SIG-M5 (cell line): ENCODE results near the gene TNS3.

ENCODE experiments used
- DNase-seq: peaks from one replicate; lab custom pipeline; 2025; lab: John Stamatoyannopoulos, UW

The TNS3 gene

GRCh38 chr7:47385536-47386125 lies 196.3 kb downstream of the TNS3 start:
- DNase-seq: no peak

DNA sequence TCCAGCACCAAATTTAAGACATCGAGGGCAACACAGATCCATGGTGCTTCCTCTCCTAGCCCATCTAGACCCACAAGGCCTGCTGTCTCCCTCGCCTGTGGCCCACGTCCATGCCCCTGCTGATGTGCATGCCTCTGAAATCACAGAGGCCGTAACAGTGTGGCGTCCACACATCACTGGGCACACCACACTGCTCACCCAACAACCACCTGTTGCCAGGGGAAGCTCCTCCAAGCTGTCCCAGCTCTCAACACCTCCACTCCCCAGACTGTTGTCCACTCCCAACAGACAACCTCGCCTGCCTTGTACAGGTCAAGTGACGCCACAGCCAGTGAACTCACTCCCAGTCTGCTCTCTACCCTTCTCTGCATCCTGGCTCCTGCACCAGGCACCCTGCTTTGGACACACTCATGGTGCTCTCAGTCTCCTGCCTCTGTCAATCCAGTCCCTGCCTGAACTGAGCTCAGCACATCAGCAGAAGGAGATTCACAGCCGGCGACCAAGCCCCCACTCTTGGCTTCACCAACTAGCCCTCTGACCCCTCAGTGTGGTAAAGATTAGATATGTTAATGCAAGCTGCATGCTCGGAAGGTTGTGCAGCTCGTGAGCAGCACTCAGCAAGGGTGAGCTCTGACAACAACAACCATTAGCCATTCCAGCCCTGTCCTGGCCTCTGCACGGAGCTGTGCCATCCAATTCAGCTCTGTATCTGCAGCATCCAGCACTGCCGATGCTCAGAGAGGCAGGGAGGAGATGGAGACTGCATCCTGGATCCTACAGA lies 197.0 kb downstream of the TNS3 start:
- DNase-seq: no peak

GRCh38 chr7:47383696-47384445 lies 198.0 kb downstream of the TNS3 start:
- no peak for DNase-seq

- no peak for DNase-seq
These were observed 198.8 kb downstream of the TNS3 start for GRCh38 chr7:47383072-47383471.

- DNase-seq: no peak
These were observed 199.7 kb downstream of the TNS3 start for GRCh38 chr7:47382200-47382599.

DNA sequence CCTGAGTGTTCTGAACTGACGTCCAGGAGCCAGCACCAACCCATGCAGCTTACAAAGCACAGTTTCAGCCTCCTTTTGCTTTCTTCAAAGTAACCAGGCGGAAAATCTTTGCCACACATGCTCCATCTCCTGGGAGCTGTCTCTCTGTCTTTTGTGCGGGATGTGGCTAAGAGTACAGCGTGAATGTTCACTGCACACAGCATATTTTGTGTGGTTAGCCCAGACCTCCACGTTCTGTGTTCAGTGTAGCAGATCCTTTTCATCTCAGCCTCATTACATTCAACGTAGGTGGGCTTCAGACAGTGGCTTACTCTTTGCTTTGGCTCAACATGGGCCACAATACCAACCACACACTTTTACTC lies 200.8 kb downstream of the TNS3 start:
- no peak for DNase-seq

GRCh38 chr7:47380325-47381133 lies 201.4 kb downstream of the TNS3 start:
- no peak for DNase-seq

- DNase-seq: no peak
These were observed 202.1 kb downstream of the TNS3 start for GRCh38 chr7:47379629-47380324.

DNA sequence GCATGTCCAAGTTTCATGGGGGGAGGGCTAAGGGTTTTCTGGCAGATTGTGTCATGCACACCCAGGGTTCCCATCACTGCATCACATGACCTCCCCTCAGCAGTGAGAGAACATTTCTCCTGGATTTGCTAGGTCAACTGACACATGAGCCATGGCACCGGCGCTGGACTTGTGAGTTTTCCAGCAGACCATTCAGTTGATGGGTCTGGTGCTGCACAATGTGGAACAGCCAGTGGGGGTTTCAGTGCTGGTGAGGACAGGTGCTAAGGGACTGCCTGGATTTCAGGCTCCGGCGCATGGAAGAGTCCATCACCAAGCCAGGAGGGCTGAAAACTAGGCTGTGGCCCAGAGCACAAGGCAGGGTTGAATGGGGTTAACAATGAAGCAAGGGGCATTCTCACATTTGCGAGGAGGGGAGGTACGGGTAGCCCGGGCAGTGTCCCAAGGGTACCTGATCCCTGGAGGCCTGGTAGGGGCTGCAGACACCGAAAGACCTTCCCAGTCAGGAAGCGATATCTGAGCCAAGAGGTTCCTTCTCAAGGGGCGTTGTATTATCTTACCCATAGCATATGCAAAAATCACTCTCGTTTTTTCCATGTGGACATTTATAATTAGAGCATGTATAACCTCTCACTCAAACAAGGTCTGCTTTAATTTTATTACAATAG lies 203.0 kb downstream of the TNS3 start:
- no peak for DNase-seq

DNA sequence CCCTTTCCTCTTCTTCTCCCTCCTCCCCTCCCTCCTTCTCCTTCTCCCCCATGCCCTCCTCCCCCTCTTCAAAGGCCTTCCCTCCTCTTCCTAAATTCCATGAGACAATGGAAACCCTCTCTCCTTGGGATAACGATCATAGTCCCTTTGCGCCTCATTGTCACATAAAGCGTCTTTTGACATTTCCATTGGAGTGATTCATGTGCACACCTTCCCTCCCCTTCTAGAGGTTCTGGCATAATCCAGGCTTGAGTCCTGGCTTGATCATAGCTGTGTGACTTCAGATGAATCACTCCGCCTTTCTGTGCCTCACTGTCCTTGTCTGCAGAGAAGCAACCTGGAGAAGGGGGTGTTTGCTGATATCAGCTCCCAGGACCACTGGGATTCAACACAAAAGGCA lies 204.2 kb downstream of the TNS3 start:
- no peak for DNase-seq

GRCh38 chr7:47376991-47377616 lies 204.8 kb downstream of the TNS3 start:
- no peak for DNase-seq

DNA sequence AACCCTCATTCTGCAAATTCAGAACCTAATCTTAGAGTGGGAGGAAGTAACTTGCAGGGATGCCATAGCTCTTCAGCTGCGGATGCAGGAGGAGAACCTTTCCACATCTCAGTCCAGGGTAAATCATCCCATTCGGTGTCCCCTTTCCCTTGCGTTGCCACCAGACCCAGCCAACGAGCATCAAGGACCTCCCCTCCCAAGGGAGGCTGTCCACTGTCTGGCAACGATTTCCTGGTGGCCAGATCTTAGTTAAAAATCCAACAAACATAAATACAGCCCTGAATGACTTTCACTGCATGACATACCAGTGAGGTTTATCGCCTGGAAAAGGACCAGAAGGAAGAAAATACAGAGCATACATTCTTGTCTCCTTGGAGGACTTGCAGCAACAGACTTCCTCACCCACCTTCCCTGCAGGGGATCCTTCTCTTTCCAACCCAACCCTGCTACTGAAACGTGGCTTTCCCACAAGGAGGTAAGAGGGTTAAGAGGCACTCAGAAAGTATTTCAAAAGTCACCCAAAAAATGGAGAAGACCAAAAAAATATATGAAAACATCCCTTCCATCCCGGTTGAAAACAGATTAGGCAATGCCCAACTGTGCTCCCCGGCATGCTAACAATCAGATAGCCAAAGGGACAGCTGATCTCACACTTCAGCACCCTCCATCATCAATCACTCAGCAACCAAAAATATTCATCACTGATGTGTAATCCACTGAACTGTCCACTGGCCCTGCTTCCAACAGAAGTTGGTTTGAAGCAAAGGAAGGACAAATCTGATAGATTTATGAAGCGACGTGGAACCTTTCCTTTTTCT lies 206.6 kb downstream of the TNS3 start:
- DNase-seq: no peak

GRCh38 chr7:47374538-47374937 lies 207.4 kb downstream of the TNS3 start:
- DNase-seq: no peak

- DNase-seq: no peak
These were observed 207.9 kb downstream of the TNS3 start for GRCh38 chr7:47373871-47374451.

- DNase-seq: no peak
These were observed 210.1 kb downstream of the TNS3 start for GRCh38 chr7:47371733-47372368.

DNA sequence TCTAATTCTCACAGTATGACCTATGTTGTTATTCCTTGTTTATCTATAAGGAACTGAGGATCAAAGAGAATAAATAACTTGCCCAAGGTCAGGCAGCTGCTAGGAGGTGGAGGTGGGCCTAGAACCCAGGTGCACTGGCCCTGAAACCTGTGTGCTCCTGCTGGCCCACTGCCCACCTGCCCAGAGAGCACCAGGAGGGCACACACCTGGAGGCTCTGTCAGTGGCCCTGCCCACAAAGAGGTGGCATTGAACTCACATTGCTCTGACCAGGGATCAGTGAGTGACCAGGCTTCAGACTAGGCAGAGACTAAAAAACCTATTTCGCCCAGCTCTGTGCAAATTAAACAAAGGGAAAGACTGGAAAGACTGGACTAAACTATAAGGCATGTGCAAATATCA lies 210.6 kb downstream of the TNS3 start:
- no peak for DNase-seq

GRCh38 chr7:47370461-47371042 lies 211.4 kb downstream of the TNS3 start:
- DNase-seq: no peak

DNA sequence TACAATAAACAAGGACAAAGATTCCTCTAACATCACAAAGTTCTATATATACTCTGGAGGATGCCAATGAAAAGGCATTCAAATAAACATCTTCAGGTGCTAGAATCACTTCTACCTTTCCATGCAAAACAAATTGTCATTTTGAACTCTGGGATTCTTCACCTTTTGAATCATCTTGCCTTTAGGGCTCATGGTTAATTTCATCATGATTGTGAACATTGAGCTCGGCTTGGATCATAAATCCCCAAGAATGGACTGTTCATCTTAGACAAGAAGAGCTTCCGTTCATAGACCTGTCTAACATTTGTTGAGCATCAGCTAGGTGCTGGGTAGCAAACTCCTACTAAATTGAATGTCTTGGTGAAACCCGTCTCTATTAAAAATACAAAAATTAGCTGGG lies 212.2 kb downstream of the TNS3 start:
- no peak for DNase-seq
